Omental fat pad (tissue), 4 donors: ENCODE results near the gene BET1L. TPM values are rescaled to one million over a fixed set of nuclear protein-coding genes. Genes with fewer than 3 reads are reported as not detected.
"Not testable (repeated sequence)": the region's sequence is repeated elsewhere in the genome, so short reads cannot be mapped to it uniquely, and the experiment has no call there.

Experiments
- ATAC-seq: fragments of 150-250 bp; one replicate; pipeline ENCODE4 v1.9.1; 2016; ENCODE audit warnings: mild to moderate bottlenecking, moderate library complexity; ENCODE audit not compliant: low FRiP score
- DNase-seq: peaks from one replicate; pipeline ENCODE4 v3.0.0-alpha.2; 2019; ENCODE audit warnings: low spot score
- CTCF ChIP-seq, 3 donors: fragments of 450-650 bp; IDR thresholded peaks; one replicate each; pipeline ENCODE4 v1.5.1; 2016 to 2017; ENCODE audit warnings: antibody characterized with exemption in 3 of 3, mild to moderate bottlenecking in 3 of 3, moderate library complexity in 2 of 3
- total RNA-seq, 4 donors: library from RNA; depleted of rRNA; stranded (reverse); fragments of >200 nt; gene quantifications; one replicate each; pipeline ENCODE4 v1.1.0, GENCODE V29; 2016

Gene BET1L
- total RNA-seq, 4 donors from 2014 or later: 18.4 to 29.1 (median 26.8) TPM

GRCh38 chr11:251550-251949 lies 44.4 kb upstream of the BET1L start:
- DNase-seq: no peak
- TF ChIP-seq CTCF (IDR thresholded peaks at IDR 0.05): no peak
- ATAC-seq: no peak

- ATAC-seq: no peak
- DNase-seq: peak; percentile 35
Measured at GRCh38 chr11:250740-251299, 43.6 kb upstream of the BET1L start.

GRCh38 chr11:250274-250673 lies 43.1 kb upstream of the BET1L start:
- TF ChIP-seq CTCF (IDR thresholded peaks at IDR 0.05): no peak
- DNase-seq (no peak), ATAC-seq (no peak)

More at GRCh38 chr11:250740-251299, 43.6 kb upstream of the BET1L start:
- no peak for TF ChIP-seq CTCF (IDR thresholded peaks at IDR 0.05)

- no peak for ATAC-seq
- no peak for TF ChIP-seq CTCF (IDR thresholded peaks at IDR 0.05)
- no peak for DNase-seq
Measured at GRCh38 chr11:249062-249461, 41.9 kb upstream of the BET1L start.

- no peak for TF ChIP-seq CTCF (IDR thresholded peaks at IDR 0.05)
- no peak for ATAC-seq
- no peak for DNase-seq
Measured at GRCh38 chr11:244376-244775, 37.2 kb upstream of the BET1L start.

- DNase-seq (no peak), ATAC-seq (no peak)
- TF ChIP-seq CTCF (IDR thresholded peaks at IDR 0.05): no peak
Measured at GRCh38 chr11:241634-242033, 34.4 kb upstream of the BET1L start.

GRCh38 chr11:240315-240714 lies 33.1 kb upstream of the BET1L start:
- ATAC-seq (no peak), DNase-seq (no peak)
- TF ChIP-seq CTCF (IDR thresholded peaks at IDR 0.05): no peak

- ATAC-seq, DNase-seq: not testable (repeated sequence)
Measured at GRCh38 chr11:238346-238745, 31.1 kb upstream of the BET1L start.
